ENCODE measurements around the gene RSBN1.
A peak's percentile ranks its signal among the peaks of the same experiment; 100 is the strongest.
"Not testable (repeated sequence)": the region's sequence is repeated elsewhere in the genome, so short reads cannot be mapped to it uniquely, and the experiment has no call there.

Gene RSBN1

GRCh38 chr1:113780374-113781146 lies 31.7 kb downstream of the RSBN1 start:
- peak in 1 of 2 donors; percentile 59 for DNase-seq

- no peak for DNase-seq
These were observed 32.7 kb downstream of the RSBN1 start for GRCh38 chr1:113779542-113779941.

GRCh38 chr1:113777561-113777960 lies 34.7 kb downstream of the RSBN1 start:
- no peak for DNase-seq

GRCh38 chr1:113770031-113770430 lies 42.2 kb downstream of the RSBN1 start:
- no peak for DNase-seq

GRCh38 chr1:113769601-113769970 lies 42.7 kb downstream of the RSBN1 start:
- no peak for DNase-seq

- DNase-seq: no peak
These were observed 43.2 kb downstream of the RSBN1 start for GRCh38 chr1:113768916-113769600.

GRCh38 chr1:113765306-113766230 lies 46.7 kb downstream of the RSBN1 start:
- DNase-seq: no peak

- no peak for DNase-seq
These were observed 48.6 kb downstream of the RSBN1 start for GRCh38 chr1:113763661-113764060.

- DNase-seq: no peak
These were observed 50.3 kb downstream of the RSBN1 start for GRCh38 chr1:113761937-113762336.

GRCh38 chr1:113760102-113761080 lies 51.9 kb downstream of the RSBN1 start:
- no peak for DNase-seq

- peak; percentile 61 to 64 for DNase-seq
These were observed 52.8 kb downstream of the RSBN1 start, which contains the start of gene PHTF1 for GRCh38 chr1:113759333-113760101. Gene PHTF1, minus strand, starts transcription at chr1:113759486. Its CDS starts 783 bp downstream, at chr1:113758703.

- peak; percentile 57 to 67 for DNase-seq
These were observed 53.5 kb downstream of the RSBN1 start for GRCh38 chr1:113758631-113759332.

GRCh38 chr1:113756461-113756860 lies 55.8 kb downstream of the RSBN1 start:
- DNase-seq: no peak

GRCh38 chr1:113753333-113753732 lies 58.9 kb downstream of the RSBN1 start:
- DNase-seq: not testable (repeated sequence)

- no peak for DNase-seq
These were observed 60.8 kb downstream of the RSBN1 start for GRCh38 chr1:113751516-113751915.

- DNase-seq: no peak
These were observed 61.2 kb downstream of the RSBN1 start for GRCh38 chr1:113751114-113751513.

- DNase-seq: no peak
These were observed 62.9 kb downstream of the RSBN1 start for GRCh38 chr1:113749402-113749801.

GRCh38 chr1:113747376-113747775 lies 64.9 kb downstream of the RSBN1 start:
- no peak for DNase-seq

- no peak for DNase-seq
These were observed 66.9 kb downstream of the RSBN1 start for GRCh38 chr1:113745425-113745824.

- no peak for DNase-seq
These were observed 68.2 kb downstream of the RSBN1 start for GRCh38 chr1:113744114-113744513.

All from CD4-positive, alpha-beta T cell treated with Interferon alpha-2 for 1 hour (primary cell).